Glomerular visceral epithelial cell (primary cell): ENCODE results near the gene ANKRD13D.

Experiments used
- DNase-seq: peaks from one replicate; pipeline ENCODE4 v3.0.0-alpha.2; 2016; ENCODE audit errors: extremely low spot score

ANKRD13D gene

DNA sequence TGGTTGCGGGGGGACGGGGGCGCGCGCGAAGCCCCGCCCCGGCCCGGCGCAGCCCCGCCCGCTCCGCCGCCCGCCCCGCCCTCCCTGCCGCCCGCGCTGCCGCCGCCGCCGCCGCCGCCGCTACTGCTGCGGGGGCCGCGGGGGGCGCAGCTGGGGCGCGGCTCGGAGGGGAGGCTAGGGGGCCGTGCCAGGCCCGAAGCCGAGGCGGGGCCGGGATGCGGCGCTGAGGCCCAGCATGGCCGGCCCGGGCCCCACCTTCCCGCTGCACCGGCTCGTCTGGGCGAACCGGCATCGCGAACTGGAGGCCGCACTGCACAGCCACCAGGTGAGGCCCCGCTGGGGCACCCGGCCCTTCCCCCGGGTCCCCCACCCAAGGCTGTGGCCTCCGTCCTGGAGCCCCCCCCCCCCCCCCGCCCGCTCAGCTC, at the start of gene ANKRD13D:
TSS of gene ANKRD13D (plus strand) at position 78 of the 425 bp plus-strand sequence. CDS start at position 236, 158 bp downstream.
- no peak for DNase-seq

- DNase-seq = peak; percentile 98
Observed at GRCh38 chr11:67239783-67240575, 49.1 kb upstream of the ANKRD13D start.

- peak; percentile 71 for DNase-seq
Observed at GRCh38 chr11:67240576-67241389, 48.3 kb upstream of the ANKRD13D start.

- DNase-seq = no peak
Observed at GRCh38 chr11:67242548-67242947, 46.6 kb upstream of the ANKRD13D start.

- no peak for DNase-seq
Observed at GRCh38 chr11:67243051-67243450, 46.1 kb upstream of the ANKRD13D start.

GRCh38 chr11:67245046-67245445, 44.1 kb upstream of the ANKRD13D start:
- DNase-seq = no peak

DNA sequence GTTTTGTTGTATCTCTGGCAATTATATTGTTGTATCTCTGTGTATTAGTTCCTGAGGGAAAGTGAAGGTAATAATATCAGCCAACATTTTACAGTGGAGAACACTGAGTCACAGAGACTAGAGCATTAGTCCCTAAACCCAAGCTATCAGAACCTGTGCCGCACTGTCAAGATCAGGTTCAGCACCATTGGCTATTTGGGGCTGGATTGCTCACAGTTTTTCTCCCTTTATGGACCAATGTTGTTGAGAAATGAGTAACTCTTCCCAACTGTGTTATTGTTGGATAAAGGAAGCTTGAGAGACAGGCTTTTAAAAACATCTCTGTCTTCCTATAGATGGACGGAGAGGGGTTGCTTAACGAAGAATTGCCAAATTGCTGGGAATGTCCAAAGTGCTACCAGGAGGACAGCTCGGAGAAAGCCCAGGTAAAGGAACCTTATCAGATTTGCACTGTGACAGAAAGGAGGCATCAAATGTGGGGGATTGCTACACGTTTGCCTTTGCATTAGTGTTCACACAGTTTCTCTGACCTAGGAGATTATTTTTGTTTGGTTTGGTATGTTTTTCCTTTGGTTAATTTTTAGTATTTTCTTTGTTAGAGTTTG, 41.1 kb upstream of the ANKRD13D start:
- DNase-seq = no peak

DNA sequence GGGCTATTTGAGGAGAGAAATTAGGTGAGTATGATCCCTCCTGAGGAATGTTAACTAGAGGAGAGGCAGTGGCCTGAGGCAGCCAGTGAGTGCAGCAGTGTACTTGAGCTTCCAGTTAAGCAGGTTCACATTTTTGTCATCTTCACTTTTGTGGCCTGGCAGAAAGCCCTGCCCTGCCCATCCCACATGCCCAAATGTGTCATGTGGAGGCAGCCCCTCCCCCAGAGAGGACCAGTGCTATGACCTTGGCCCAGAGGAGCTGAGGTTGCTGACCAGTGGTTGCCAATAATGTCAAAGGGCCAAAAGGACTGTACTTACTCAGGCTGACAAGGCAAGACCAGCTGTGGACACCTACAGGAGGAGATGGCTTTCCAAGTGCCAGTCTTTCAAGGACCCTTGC, 40.5 kb upstream of the ANKRD13D start:
- peak; percentile 48 for DNase-seq

- no peak for DNase-seq
Observed at GRCh38 chr11:67250059-67251043, 38.8 kb upstream of the ANKRD13D start.

GRCh38 chr11:67251841-67252240, 37.3 kb upstream of the ANKRD13D start:
- peak; percentile 44 for DNase-seq

- DNase-seq = peak; percentile 30
Observed at GRCh38 chr11:67252831-67253239, 36.3 kb upstream of the ANKRD13D start.

- no peak for DNase-seq
Observed at GRCh38 chr11:67253872-67254624, 35.1 kb upstream of the ANKRD13D start.

DNA sequence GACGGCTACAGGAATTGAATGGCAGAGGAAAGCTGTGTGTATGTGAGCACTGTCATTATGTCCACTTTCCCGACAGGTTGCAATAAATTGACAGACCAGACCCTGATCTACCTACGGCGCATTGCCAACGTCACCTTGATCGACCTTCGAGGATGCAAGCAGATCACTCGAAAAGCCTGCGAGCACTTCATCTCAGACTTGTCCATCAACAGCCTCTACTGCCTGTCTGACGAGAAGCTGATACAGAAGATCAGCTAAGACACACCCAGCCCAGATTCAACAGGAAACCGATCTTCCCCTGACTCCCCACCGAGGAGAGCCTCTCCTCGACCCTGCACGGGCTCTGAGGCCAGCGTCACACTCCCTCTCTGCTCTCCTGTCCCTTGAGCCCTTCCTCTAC, 34.3 kb upstream of the ANKRD13D start:
- DNase-seq = no peak

DNA sequence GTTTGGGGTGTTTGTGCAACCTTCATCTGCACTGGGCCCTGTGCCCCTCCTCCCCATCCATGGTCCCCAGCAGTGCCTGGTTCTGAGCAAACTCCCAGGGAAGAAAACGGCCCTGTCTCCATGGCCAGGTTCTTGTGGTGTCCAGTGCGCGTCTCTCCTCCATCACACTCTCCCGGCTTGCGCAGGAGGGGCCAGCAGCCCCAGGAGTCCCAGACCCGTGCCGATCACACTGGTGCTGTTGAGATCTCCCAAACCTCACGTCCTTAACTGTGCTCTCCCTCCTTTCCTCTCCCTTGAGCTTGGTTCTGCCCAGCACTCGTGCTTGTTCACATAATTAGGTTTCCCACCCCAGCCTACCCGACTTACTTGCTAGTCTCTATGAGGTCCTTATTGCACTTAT, 33.8 kb upstream of the ANKRD13D start:
- DNase-seq = no peak

GRCh38 chr11:67255864-67256263, 33.2 kb upstream of the ANKRD13D start:
- no peak for DNase-seq

GRCh38 chr11:67256477-67257135, 32.5 kb upstream of the ANKRD13D start:
- no peak for DNase-seq

DNA sequence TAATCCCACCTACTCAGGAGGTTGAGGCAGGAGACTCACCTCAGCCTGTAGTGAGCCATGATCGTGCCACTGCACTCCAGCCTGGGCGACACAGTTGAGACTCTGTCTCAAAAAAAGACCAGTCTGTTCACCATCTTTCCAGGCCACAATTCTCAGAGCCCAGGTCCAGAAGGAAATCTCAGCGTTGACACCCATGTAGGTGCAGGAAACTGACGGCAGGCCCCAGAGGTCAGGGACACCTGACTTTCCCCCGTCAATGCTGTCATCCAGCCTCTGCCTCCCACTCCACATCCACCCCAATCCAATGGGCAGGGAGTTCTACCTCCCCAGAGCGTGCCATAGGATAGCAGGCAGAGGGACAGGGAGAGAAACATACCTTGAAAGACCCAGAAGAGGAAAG, 28.7 kb upstream of the ANKRD13D start:
- no peak for DNase-seq

GRCh38 chr11:67260885-67261639, 28.0 kb upstream of the ANKRD13D start:
- DNase-seq = peak; percentile 67

- DNase-seq = no peak
Observed at GRCh38 chr11:67261640-67261945, 27.5 kb upstream of the ANKRD13D start.
